Endometrial microvascular endothelial cells (primary cell): Measurements from ENCODE around the gene ATP1A3. TPM values are rescaled to one million over a fixed set of nuclear protein-coding genes. Genes with fewer than 3 reads are reported as not detected.
"Not testable (repeated sequence)": the region's sequence is repeated elsewhere in the genome, so short reads cannot be mapped to it uniquely, and the experiment has no call there.

Experiments used
- in situ Hi-C: cut with HindIII; loops from 2 replicates; pipeline ENCODE4 v1.10.0; 2017; ENCODE audit warnings: low sequenced_read_pairs, low pct_unique_long_range_greater_than_20kb; ENCODE audit errors: inconsistent ontology term
- total RNA-seq: library from RNA; depleted of rRNA; stranded (reverse); fragments of >200 nt; gene quantifications from one replicate; pipeline ENCODE4 v1.2.3, GENCODE V29; 2015; ENCODE audit errors: inconsistent ontology term

ATP1A3 gene
- under 0.01 TPM for total RNA-seq

DNA sequence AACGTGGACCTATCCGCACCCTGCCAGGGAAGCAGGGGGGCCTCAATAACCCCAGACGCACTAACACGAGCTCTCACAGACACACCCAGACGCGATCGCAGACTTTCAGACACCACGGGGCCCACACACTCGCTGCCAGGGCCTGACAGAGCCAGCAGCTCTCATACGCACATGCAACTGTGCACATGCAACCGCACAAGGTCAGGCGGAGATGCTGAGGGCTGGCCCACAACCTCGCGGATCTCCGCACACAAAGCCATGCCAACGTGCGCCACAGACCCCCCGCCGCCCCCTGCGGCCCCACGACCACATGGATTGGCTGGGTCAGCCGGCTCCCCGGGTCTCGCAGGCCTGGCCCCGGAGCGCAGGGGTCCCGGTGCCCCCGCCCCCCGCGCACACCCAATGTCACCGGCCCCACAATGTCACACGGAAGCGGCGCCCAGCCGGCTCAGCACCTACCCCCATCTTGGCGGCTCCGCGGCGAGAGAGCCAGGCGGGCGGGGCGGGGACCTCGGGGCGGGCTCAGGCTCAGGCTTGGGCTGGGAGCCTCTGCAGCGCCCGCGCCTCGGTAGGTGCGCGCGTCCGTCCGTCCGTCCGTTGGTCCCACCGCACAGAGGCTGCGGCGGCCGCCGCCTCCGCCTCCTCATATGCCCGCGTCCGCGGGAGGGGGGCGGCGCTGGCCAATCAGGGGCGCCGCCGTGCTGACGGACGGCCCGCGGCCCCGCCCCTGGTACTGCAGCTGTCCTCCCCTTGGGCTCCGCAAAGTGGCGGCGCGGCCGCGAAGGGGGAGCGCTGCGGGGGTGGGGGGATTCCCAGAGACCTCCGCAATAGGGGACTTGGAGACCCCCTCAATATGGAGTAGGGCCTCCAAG is at the start of gene ATP1A3:
TSS of gene ATP1A3 (minus strand) at position 619 of the 872 bp plus-strand sequence. CDS start at position 465, 154 bp downstream.
- in situ Hi-C loops = no loop called here

DNA sequence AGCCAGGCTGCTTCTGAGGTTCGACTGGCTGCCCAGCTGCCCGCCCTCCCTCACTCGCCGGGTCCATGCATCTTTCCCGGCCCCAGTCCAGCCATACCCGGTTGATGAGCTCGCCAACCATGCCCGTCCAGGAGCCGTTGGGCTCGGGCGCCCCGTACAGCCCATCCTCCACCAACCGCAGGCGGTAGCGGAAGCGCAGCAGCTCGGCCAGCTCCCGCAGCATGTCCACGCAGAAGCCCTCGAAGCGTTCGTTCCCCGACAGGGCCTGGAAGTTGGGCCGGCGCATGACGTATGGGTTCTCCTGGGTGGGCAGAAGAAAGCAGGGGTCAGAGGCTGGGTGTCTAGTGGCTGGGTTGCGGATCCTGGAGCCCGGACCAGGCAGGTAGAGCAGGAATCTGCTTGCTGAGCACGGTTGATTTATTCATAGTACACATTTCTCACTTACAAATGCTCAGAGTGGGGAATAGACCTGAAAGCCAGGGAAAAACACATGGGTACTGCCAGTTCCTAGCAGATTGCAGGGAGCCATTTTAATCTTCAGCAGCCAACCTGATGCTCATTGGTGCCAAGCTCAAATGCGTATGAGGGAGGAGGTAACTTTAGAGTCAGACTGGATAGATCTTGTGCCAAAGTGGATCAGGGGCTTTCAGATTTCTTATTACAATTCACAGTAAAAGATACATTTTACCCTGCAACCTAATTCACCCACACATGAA is 48.6 kb upstream of the ATP1A3 start:
- in situ Hi-C loops = no loop called here

DNA sequence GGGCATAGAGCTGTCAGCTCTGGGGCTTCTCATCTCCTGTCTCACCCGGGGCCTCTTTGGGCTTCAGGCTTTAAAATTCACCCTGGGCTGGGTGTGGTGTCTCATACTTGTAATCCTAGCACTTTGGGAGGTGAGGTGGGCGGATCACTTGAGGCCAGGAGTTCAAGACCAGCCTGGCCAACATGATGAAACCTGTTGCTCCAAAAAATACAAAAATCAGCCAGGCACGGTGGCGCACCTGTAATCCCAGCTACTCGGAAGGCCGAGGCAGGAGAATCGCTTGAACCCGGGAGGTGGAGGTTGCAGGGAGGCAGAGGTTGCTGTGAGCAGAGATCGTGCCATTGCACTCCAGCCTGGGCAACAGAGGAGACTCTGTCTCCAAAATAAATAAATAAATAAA is 46.5 kb upstream of the ATP1A3 start:
- in situ Hi-C loops = not testable (repeated sequence)

DNA sequence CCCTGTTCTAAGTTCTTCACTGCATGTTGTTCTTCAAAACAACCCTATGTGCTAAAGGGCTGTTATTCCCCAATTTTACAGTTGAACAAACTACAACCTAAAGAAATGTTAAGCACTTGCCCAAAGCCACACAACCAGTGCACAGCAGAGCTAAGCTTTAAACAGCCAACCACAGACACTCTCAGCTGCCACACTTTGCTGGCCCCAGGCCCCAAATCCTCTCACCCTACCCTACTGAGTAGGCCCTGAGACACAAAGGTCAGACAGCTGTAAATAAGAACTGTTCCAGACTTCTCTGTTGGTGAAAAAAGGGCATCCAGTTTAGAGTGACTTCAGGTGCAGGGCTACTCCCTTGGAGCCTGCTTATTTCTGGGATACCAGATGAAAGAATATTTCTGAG is 46.0 kb upstream of the ATP1A3 start:
- in situ Hi-C loops = no loop called here

DNA sequence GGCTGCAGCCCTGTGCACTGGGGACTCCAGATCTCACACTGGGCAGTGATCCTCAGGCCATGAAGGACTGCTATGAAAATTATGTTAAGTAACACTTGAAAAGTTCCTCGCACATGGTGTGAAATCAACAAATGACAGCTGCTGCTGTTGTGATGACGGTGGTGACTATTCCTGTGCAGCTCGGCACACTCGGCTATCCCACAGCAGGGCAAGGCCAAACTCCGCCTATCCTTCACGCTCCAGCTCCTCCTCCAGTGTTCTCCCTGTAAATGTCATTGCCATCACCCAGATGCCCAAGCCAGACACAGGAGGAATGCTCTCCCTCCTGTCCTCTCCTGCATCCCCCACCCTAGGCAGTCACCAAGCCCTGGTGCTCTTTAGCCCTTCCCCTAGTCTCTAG is 44.6 kb upstream of the ATP1A3 start:
- in situ Hi-C loops = no loop called here

GRCh38 chr19:42037649-42038048 is 43.6 kb upstream of the ATP1A3 start:
- in situ Hi-C loops = no loop called here

DNA sequence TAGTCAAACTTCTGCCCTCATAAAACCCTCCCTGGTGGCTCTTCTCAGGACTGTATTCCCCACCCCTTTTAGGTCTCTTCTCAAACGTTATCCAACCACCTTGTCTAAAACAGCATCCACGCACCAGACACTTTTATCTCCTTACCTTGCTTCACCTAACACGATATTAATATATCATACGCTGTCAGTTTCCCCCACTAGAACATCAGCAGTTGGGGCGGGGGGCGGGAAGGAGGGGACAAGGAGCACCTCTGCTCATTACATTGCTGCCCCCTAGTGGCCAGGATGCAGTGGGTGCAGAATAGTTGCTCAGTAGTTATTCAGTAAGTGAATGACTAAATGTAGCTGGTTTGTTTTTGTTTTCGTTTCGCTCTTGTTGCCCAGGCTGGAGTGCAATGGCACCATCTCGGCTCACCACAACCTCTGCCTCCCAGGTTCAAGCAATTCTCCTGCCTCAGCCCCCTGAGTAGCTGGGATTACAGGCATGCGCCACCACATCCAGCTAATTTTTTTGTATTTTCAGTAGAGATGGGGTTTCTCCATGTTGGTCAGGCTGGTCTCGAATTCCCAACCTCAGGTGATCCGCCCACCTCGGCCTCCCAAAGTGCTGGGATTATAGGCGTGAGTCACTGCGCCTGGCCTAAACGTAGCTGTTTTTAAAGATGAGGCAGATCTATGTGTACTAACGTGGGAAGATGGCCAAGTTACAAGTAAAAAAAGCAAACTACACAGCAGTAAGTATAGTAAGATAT is 40.8 kb upstream of the ATP1A3 start:
- in situ Hi-C loops = not testable (repeated sequence)

DNA sequence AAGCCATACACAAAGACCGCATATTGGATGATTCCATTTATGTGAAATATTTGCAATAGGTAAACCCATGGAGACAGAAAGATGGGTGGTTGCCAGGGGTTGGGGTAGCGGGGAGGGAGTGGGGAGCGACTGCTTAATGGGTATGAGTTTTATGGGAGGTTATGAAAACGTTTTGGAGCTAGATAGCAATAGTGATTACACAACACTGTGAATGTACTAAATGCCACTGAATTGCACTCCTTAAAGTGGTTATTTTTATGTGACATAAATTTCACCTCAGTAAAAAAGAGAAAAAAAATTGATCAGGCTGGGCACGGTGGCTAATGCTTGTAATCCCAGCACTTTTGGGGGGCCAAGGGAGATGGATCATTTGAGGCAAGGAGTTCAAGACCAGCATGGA is 39.4 kb upstream of the ATP1A3 start:
- in situ Hi-C loops = no loop called here

DNA sequence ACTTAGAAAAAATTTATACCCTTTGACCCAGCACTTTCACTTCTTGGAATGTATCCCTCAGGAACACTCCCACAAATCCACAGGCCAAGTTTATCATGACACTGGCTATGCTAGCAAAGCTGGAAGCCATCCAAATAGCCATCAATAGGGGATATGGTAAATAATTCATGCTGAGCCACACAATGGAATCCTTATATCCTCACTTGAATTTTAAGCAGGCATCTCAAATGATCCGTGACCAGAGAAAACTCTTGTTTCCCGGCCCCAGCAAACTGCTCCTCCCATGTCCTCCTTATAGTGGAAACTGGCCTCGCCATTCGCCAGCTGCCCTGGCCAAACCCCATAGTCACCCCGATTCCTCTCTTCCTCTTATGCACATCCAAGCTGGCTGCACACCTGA is 38.4 kb upstream of the ATP1A3 start:
- in situ Hi-C loops = no loop called here

DNA sequence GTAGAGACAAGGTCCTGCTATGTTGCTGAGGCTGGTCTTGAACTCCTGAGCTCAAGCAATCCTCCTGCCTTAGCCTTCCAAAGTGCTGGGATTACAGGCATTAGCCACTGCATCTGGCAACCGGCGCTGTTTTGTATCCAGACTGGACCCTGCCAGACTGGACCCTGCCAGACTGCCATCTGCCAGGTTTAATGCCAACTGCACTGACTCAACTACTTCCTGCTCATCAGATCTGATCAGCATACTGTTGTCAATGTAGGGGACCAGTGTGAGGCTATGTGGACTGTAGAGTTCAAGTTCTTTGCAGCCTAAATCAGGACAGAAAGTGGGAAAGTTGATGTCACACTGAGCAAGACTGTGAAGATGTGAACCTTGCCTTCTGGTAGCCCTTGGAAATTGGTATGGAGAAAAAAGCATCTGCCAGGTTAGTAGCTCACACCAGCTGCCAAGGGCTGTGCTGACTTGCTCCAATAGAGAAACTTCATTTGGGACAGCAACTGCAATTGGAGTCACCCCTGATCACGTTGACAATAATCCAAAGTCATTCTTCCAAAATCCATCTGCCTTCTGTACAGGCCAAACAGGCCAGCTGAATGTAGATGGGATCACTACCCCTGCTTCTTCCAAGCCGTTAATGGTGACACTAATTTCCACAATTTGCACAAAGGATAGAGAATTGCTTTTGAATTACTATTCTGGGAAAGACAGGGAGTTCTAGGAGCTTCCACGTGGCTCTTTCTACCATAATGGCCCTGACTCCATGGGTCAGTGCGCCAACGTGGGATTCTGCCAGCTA is 36.8 kb upstream of the ATP1A3 start:
- in situ Hi-C loops = no loop called here

- in situ Hi-C loops = no loop called here
Observed at GRCh38 chr19:42028304-42029216, 34.5 kb upstream of the ATP1A3 start.

DNA sequence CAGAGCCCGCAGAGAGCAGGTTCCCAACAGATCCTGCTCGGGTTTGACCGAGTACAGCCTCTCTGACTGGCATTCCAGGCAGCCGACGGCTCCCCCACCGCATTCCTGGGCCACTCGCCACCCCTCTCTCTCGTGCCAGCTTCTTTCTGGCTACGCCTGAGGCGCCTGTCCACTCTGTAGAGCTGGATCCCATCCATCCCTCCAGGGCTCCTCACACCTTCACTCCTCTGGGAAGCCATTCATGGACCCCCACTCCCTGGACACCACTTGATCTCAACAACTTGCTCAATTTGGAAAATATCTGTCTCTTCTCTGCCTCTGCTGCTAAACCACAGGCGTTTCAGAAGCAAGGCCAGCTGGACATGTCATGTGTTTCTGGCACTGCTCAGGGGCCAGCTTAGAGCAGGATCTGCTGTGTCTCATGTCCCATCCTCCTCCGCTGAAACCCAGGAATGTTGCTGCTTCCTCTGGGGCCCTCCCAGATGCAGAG is 30.6 kb upstream of the ATP1A3 start:
- in situ Hi-C loops = no loop called here

DNA sequence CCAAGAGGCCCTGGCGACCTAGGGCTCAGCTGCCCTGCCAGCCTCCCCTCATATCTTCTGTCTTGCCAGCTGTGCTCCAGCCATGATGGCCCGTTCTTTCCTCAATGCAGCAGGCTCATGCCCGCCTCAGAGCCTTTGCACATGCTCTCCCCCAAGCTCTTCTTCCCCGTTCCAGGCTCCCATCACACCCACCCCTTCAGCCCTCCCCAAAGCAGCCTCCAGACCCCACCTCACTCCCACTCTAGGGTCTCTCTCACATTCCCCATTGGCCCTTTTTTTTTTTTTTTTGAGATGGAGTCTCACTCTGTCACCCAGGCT is 29.9 kb upstream of the ATP1A3 start:
- in situ Hi-C loops = no loop called here

GRCh38 chr19:42023121-42023942 is 29.3 kb upstream of the ATP1A3 start:
- in situ Hi-C loops = no loop called here

DNA sequence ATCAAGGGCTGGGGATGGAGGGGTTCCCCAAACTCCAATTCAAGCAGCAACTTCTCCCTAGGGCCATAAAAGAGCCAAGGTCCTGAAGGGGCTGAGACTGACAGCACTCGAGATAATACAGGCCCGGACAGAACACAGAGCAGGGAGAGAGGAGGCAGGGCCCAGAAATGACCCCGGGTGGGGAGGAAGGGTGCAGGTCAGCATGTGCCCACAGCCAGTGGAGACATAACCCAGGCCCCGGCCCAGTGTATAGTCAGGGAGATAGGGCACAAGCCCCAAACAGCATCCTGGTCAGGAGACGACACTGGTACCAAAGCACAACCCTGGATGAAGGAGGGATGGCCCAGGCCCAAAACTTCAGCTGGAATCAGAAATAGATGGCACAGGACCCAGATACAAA is 28.6 kb upstream of the ATP1A3 start:
- in situ Hi-C loops = no loop called here

DNA sequence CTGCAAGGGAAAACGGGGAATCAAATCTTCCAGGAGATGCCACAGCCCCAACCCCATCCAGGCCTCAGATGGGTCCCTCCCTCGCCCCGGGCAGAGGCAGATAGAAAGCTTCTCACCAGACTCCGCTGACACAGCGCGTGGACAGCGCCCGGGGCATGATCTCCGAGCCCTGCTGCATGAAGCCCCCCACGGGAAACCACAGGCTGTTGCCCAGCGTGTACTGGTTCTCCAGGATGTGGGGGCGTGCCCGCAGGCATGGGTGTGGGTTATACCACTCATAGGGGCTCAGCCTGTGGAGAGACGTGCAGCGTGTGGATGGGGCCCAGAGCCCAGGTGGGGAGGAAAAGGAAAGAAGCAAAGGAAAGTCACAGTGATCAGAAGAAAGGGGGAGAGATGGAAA is 27.2 kb upstream of the ATP1A3 start:
- in situ Hi-C loops = no loop called here
